AG10803 (cell line): ENCODE results near the gene COL25A1.

ENCODE experiments used
- DNase-seq: peaks from one replicate; pipeline ENCODE4 v3.0.0; 2010; ENCODE audit warnings: low read depth
- H3K4me3 ChIP-seq: 2 replicates; pipeline ENCODE4 v1.5.1; 2011; ENCODE audit warnings: mild to moderate bottlenecking, low read length, control low read depth
- TF ChIP-seq, protein P1 (sequence below): conservative IDR thresholded peaks from 2 replicates; pipeline ENCODE4 v1.5.1; 2011; ENCODE audit warnings: mild to moderate bottlenecking, low read length, control low read depth, inconsistent platforms

The COL25A1 gene

DNA sequence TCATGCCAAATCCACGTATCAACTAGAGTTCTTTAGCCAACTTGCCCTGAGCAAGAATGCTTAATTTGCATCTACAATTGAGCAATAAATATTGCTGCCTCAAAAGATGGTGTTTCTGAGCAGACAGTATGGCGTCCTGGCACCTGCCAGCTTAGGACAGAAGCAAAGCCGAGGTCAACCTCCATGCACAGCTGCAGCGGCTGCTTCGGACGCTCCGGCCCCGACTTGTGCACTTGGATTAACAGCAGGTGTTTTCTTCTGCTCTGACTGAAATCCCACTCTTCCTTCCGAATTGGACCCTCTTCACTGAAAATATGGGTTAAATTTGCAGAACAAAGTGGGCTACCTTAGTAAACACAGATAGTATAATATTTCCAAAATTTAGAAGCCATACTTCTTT lies 324.4 kb downstream of the COL25A1 start:
- no peak overlapping the region for H3K4me3 ChIP-seq
- DNase-seq: no peak
- TF ChIP-seq, protein P1, sequence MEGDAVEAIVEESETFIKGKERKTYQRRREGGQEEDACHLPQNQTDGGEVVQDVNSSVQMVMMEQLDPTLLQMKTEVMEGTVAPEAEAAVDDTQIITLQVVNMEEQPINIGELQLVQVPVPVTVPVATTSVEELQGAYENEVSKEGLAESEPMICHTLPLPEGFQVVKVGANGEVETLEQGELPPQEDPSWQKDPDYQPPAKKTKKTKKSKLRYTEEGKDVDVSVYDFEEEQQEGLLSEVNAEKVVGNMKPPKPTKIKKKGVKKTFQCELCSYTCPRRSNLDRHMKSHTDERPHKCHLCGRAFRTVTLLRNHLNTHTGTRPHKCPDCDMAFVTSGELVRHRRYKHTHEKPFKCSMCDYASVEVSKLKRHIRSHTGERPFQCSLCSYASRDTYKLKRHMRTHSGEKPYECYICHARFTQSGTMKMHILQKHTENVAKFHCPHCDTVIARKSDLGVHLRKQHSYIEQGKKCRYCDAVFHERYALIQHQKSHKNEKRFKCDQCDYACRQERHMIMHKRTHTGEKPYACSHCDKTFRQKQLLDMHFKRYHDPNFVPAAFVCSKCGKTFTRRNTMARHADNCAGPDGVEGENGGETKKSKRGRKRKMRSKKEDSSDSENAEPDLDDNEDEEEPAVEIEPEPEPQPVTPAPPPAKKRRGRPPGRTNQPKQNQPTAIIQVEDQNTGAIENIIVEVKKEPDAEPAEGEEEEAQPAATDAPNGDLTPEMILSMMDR: no peak

DNA sequence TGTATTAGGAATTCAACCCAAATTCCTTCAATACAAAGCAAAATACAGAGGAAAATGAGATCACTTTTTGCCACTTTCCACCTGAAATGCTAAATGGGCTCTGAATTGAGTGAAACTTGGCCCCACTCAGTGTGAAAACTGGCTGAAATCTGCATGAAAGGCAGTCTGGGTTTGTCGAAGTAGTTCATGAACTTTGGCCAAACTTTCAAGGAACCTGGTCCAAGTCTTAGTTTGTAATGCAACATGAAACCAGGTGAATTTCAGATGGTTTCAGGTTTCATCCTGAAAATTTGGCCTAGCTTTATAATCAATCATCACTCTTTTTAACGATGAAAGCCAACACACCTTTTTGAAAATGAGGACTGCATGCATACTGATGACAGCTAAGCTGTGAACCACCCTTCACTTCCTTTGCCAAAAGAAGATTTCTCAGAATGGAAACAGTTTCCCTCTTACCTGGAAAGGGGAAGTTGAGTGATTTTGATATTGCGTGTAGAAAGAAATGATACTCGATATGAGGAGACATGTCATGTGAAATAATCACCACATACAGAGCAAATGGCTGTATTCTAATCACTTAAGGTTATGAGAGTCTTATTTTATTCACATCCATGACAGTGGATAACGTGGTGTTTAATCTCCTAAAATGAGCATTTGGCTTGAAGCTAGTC lies 329.7 kb downstream of the COL25A1 start:
- TF ChIP-seq, protein P1: no peak
- no peak for DNase-seq
- H3K4me3 ChIP-seq: no peak overlapping the region

DNA sequence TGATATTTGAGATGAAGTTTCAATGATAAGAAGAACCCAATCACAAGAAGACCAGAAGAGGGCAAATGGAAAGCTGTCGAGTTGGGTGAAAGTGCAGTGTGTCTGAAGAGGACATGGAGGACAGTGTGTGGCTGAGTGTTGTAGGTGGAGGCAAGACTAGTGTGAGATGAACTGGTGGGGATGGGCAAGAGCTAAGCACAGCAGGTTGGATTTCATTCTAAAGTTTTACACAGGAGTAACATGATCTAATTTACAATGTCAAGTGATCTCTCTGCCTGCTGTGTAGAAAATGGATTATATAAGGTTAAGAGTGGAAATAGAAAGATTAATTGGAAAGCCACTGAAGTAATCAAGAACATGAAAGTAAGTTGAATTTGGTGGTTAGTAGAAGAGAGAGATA lies 331.0 kb downstream of the COL25A1 start:
- DNase-seq: no peak

DNA sequence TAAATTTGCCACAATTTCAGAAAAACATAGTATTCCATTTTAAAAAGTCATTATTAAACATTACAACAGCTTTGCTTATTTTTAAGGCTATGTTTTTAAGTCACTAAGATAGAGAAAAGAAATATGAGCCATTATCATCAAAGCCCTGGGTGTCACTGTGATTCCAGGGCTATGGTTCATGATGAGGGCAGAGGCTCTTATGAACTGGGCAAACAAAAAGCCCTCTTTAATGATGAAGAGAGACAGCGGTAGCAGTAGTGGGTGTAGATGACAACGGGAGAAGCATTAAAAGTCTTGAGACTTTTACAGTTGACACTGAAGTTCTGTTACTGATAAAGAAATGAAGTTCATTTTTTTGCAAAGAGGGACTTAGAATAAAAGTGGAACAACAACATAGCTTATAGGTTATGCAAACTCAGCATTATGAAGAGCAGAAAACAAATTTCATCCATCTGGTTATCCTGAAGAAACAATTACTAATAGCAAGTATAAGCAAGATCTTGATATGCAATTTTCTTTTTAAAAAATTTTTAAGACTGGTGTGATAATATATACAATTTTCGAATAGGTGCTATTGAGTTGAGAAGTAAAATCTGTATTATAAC lies 336.9 kb downstream of the COL25A1 start:
- no peak for DNase-seq
- TF ChIP-seq, protein P1: no peak
- H3K4me3 ChIP-seq: no peak overlapping the region

More for the DNA sequence above, 331.0 kb downstream of the COL25A1 start:
- H3K4me3 ChIP-seq: no peak overlapping the region
- TF ChIP-seq, protein P1: no peak

DNA sequence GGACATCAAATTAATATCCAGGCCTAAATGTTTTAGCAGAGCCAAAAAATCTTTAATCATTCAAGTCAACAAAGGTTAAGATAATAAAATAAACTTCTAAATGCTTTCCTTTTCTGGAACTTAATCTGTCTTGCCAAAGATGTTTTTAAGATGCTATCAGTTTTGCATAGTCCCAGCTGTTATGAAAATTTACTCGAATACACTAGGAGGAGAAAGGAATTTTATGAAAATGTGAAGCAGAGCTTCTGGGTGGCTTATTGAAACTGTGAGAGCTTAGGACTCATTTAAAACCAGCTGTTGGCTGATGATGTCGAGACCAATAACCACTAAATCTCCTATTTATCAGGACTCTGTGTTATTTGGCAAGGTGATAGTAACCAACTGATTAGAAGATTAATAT lies 337.4 kb downstream of the COL25A1 start:
- TF ChIP-seq, protein P1: no peak
- H3K4me3 ChIP-seq: no peak overlapping the region
- DNase-seq: no peak

DNA sequence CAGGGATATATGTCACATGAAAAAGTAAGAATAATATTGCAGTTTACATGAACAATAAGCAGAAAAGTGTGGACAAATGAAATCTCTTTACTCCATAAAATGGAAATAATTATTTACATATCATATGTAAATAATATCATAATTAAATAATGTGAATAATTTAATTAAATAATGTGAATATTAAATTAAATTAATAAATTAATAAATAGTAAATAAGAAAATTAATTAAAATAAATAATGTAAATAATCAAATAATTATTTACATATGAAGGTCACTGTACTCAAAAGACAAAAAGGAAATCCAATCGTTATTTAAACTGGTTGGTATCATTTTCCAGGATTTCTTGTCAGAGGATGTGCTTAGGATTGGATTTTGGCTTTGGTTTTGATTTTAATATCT lies 338.5 kb downstream of the COL25A1 start:
- DNase-seq: no peak

More for the DNA sequence above, 338.5 kb downstream of the COL25A1 start:
- TF ChIP-seq, protein P1: no peak
- no peak overlapping the region for H3K4me3 ChIP-seq
